SHP77 (cell line): ENCODE data around the gene UNC79.
A peak's percentile ranks its signal among the peaks of the same experiment; 100 is the strongest.

Experiments used
- DNase-seq, 2 experiments: peaks; one replicate each; lab custom pipeline; 2025; lab: John Stamatoyannopoulos, UW

Gene UNC79

GRCh38 chr14:93548102-93548843, 117.5 kb downstream of the UNC79 start:
- no peak for DNase-seq

- no peak for DNase-seq
Measured at GRCh38 chr14:93549595-93549994, 118.9 kb downstream of the UNC79 start.

- DNase-seq: no peak
Measured at GRCh38 chr14:93564918-93565317, 134.2 kb downstream of the UNC79 start.

GRCh38 chr14:93566065-93566693, 135.4 kb downstream of the UNC79 start:
- DNase-seq: no peak

- DNase-seq: no peak
Measured at GRCh38 chr14:93571275-93571674, 140.5 kb downstream of the UNC79 start.

- DNase-seq: no peak
Measured at GRCh38 chr14:93579178-93579577, 148.4 kb downstream of the UNC79 start.

GRCh38 chr14:93582516-93582915, 151.8 kb downstream of the UNC79 start:
- DNase-seq: no peak

- DNase-seq: no peak
Measured at GRCh38 chr14:93587330-93587729, 156.6 kb downstream of the UNC79 start.

- DNase-seq: no peak
Measured at GRCh38 chr14:93591506-93591905, 160.8 kb downstream of the UNC79 start.

- DNase-seq: no peak
Measured at GRCh38 chr14:93592786-93593185, 162.0 kb downstream of the UNC79 start.

- DNase-seq: no peak
Measured at GRCh38 chr14:93606091-93606490, 175.4 kb downstream of the UNC79 start.

- DNase-seq: peak; percentile 14 to 53
Measured at GRCh38 chr14:93619176-93619793, 188.5 kb downstream of the UNC79 start.

GRCh38 chr14:93628048-93628447, 197.3 kb downstream of the UNC79 start:
- no peak for DNase-seq

GRCh38 chr14:93629643-93630042, 198.9 kb downstream of the UNC79 start:
- no peak for DNase-seq

- no peak for DNase-seq
Measured at GRCh38 chr14:93638790-93639189, 208.1 kb downstream of the UNC79 start.

- DNase-seq: no peak
Measured at GRCh38 chr14:93643127-93643526, 212.4 kb downstream of the UNC79 start.

- no peak for DNase-seq
Measured at GRCh38 chr14:93643676-93644075, 212.9 kb downstream of the UNC79 start.

- no peak for DNase-seq
Measured at GRCh38 chr14:93645200-93645599, 214.5 kb downstream of the UNC79 start.

- peak; percentile 4 to 11 for DNase-seq
Measured at GRCh38 chr14:93648440-93649168, 217.9 kb downstream of the UNC79 start.

GRCh38 chr14:93654599-93654998, 223.9 kb downstream of the UNC79 start:
- no peak for DNase-seq

GRCh38 chr14:93655078-93655750, 224.5 kb downstream of the UNC79 start:
- peak; percentile 56 to 66 for DNase-seq

GRCh38 chr14:93657875-93658274, 227.1 kb downstream of the UNC79 start:
- DNase-seq: no peak
